ENCODE measurements around the gene CDC14B. TPM values are rescaled to one million over a fixed set of nuclear protein-coding genes. Genes with fewer than 3 reads are reported as not detected.
A peak's percentile ranks its signal among the peaks of the same experiment; 100 is the strongest.
"Not testable (repeated sequence)": the region's sequence is repeated elsewhere in the genome, so short reads cannot be mapped to it uniquely, and the experiment has no call there.

The CDC14B gene
- total RNA-seq, 1 experiment from 2014 or later: 57.1 TPM

- Mint-ChIP-seq H3K27me3 (ENCODE audit: low read depth) (peaks cover 10% of the 10 kb centered on the region), H3K4me1 (peaks cover 68% of the 10 kb centered on the region), H3K27ac (no peak overlapping the region), H3K4me3 (no peak overlapping the region), H3K36me3 (no peaks in the 10 kb centered on the region), H3K9me3 (no peaks in the 10 kb centered on the region)
- DNase-seq (ENCODE audit: low spot score) (no peak), ATAC-seq (no peak)
- TF ChIP-seq JAZF1 (CRISPR knock-in tag; IDR thresholded peaks at IDR 0.05) (no peak), USF1 (CRISPR knock-in tag; IDR thresholded peaks at IDR 0.05) (no peak), E2F4 (CRISPR knock-in tag; IDR thresholded peaks at IDR 0.05; ENCODE audit: borderline replicate concordance, low read depth) (no peak), CDX4 (CRISPR knock-in tag; IDR thresholded peaks at IDR 0.05; ENCODE audit: borderline replicate concordance) (no peak)
- ChIA-PET CTCF (no interaction called here), POLR2A (no interaction called here)
Observed at GRCh38 chr9:96615411-96615810, 4.2 kb downstream of the CDC14B start.

- Mint-ChIP-seq H3K4me1 (peaks cover 68% of the 10 kb centered on the region), H3K27ac (0 out of 2 replicates have a peak overlapping the region, but pooled peaks have one; percentile 65), H3K27me3 (ENCODE audit: low read depth) (peaks cover 10% of the 10 kb centered on the region)
- DNase-seq (ENCODE audit: low spot score); H3K4me3 Mint-ChIP-seq; ATAC-seq; H3K36me3 Mint-ChIP-seq; H3K9me3 Mint-ChIP-seq; POLR2A ChIA-PET; CTCF ChIA-PET: not testable (repeated sequence)
Observed at GRCh38 chr9:96614664-96615063, 5.0 kb downstream of the CDC14B start.

GRCh38 chr9:96612966-96613589, 6.6 kb downstream of the CDC14B start:
- Mint-ChIP-seq H3K27ac (peak overlapping the region; percentile 11), H3K36me3 (no peaks in the 10 kb centered on the region), H3K9me3 (no peaks in the 10 kb centered on the region), H3K4me3 (peak overlapping the region; percentile 10; the same call in 1 of the 2 replicates), H3K4me1 (peaks cover 66% of the 10 kb centered on the region), H3K27me3 (ENCODE audit: low read depth) (peaks cover 6% of the 10 kb centered on the region)
- DNase-seq (ENCODE audit: low spot score) (no peak), ATAC-seq (no peak)
- TF ChIP-seq CREM (CRISPR knock-in tag; IDR thresholded peaks at IDR 0.05) (no peak), ZNF263 (CRISPR knock-in tag; IDR thresholded peaks at IDR 0.05; ENCODE audit: low read depth) (no peak), RORB (CRISPR knock-in tag; IDR thresholded peaks at IDR 0.05) (no peak), ERG (CRISPR knock-in tag; IDR thresholded peaks at IDR 0.05) (no peak), FOXP4 (CRISPR knock-in tag; IDR thresholded peaks at IDR 0.05) (no peak), E2F1 (CRISPR knock-in tag; IDR thresholded peaks at IDR 0.05) (no peak), AR (CRISPR knock-in tag; IDR thresholded peaks at IDR 0.05) (no peak), E2F5 (CRISPR knock-in tag; IDR thresholded peaks at IDR 0.05) (no peak), CTCF (IDR thresholded peaks at IDR 0.05) (no peak), GABPB1 (CRISPR knock-in tag; IDR thresholded peaks at IDR 0.05) (no peak), ZNF317 (CRISPR knock-in tag; IDR thresholded peaks at IDR 0.05; ENCODE audit: borderline replicate concordance, low read depth) (no peak)
- ChIA-PET CTCF (interaction anchor here (1.0 kb wide), 1 partner anchor 171 kb away, joined by 5 read pairs; no protein-coding TSS in a partner anchor), POLR2A (no interaction called here)
